PFSK-1 (cell line): ENCODE data around the gene FECH.

ENCODE experiments used
- POLR2AphosphoS5 ChIP-seq: IDR thresholded peaks from 2 replicates; pipeline ENCODE4 v1.6.1; 2012; ENCODE audit warnings: low read depth, mild to moderate bottlenecking, control low read depth, low read length, moderate library complexity
- REST ChIP-seq, 2 experiments: IDR thresholded peaks; 2 replicates each; pipeline versions ENCODE4 v1.6.1 to v1.8.0; 2011 to 2012; ENCODE audit warnings: low read depth in 2 of 2, low read length in 2 of 2, control low read depth in 1 of 2, inconsistent platforms in 1 of 2, mild to moderate bottlenecking in 1 of 2, moderate library complexity in 1 of 2; ENCODE audit not compliant: insufficient read depth in 1 of 2

DNA sequence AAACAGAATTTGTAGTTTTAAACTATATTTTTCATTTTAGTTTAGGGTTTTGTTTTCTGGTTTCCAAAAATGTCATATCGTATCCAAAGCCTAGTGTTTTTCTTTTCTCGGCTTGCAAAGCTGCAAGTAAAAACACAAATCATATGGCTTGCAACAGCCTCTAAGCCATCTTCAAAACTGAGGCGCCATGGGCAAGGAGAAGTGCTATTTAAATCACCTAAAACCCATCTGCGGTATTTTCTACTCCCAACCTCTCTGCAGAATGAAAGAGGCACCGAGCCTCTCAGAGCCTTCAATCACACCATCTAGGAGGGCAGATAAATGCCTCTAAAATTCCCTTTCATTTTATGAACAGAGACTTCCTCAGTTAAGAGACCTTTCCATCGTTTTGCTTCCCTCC lies 25.2 kb downstream of the FECH start:
- no peak for TF ChIP-seq POLR2AphosphoS5
- TF ChIP-seq REST (IDR thresholded peaks at IDR 0.05; ENCODE audit: insufficient read depth in 1 of 2, low read depth in 2 of 2, low read length in 2 of 2) = no peak
